B cell (primary cell): ENCODE measurements around the gene ZEB1.

Experiments
- EZH2 ChIP-seq: IDR thresholded peaks from 2 replicates; pipeline ENCODE4 v1.6.1; 2012; ENCODE audit warnings: borderline replicate concordance, low read depth, mild to moderate bottlenecking, moderate library complexity, low read length; ENCODE audit not compliant: insufficient read depth, poor library complexity, severe bottlenecking
- TF ChIP-seq, protein P1 (sequence below): fragments of 200-600 bp; IDR thresholded peaks from one replicate; pipeline ENCODE4 v1.8.0; 2022; ENCODE audit warnings: antibody characterized with exemption, mild to moderate bottlenecking

DNA sequence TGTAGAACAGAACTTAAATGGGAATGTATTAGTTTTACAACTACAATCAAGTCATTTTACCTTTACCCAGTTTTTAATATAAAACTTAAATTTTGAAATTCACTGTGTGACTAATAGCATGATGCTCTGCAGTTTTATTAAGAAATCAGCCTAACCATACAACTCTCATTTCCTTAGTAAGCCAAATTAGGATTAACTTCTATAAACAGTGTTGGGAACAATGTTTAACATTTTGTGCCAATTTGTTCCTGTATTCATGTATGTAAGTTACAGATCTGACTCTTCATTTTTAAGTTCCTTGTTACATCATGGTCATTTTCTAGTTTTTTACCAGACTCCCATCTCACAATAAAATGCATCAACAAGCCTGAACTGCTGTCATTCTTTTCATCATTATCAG is 209.8 kb downstream of the ZEB1 start:
- TF ChIP-seq, protein P1, sequence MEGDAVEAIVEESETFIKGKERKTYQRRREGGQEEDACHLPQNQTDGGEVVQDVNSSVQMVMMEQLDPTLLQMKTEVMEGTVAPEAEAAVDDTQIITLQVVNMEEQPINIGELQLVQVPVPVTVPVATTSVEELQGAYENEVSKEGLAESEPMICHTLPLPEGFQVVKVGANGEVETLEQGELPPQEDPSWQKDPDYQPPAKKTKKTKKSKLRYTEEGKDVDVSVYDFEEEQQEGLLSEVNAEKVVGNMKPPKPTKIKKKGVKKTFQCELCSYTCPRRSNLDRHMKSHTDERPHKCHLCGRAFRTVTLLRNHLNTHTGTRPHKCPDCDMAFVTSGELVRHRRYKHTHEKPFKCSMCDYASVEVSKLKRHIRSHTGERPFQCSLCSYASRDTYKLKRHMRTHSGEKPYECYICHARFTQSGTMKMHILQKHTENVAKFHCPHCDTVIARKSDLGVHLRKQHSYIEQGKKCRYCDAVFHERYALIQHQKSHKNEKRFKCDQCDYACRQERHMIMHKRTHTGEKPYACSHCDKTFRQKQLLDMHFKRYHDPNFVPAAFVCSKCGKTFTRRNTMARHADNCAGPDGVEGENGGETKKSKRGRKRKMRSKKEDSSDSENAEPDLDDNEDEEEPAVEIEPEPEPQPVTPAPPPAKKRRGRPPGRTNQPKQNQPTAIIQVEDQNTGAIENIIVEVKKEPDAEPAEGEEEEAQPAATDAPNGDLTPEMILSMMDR = no peak
- no peak for TF ChIP-seq EZH2
